A673 (cell line): ENCODE data around the gene ERGIC1. TPM values are rescaled to one million over a fixed set of nuclear protein-coding genes. Genes with fewer than 3 reads are reported as not detected.

Experiments used
- BruUV-seq: library from RNA; stranded (reverse); fragments of 400-500 nt; replicated peaks from 2 replicates; lab custom pipeline; 2021; lab: Mats Ljungman, UMichigan
- CTCF ChIA-PET: fragments of 300-600 bp; sonication (Branson Sonifier 250); formaldehyde crosslinking; loops from one replicate; lab custom pipeline; 2022; ENCODE audit warnings: antibody characterized with exemption; lab: Charles Lee
- POLR2A ChIA-PET: fragments of 300-600 bp; sonication (Branson Sonifier 250); formaldehyde crosslinking; loops from one replicate; lab custom pipeline; 2022; ENCODE audit warnings: antibody characterized with exemption; ENCODE audit not compliant: low non-redundant PET; lab: Charles Lee
- DNase-seq: peaks from one replicate; pipeline ENCODE4 v3.0.0-alpha.2; 2015; ENCODE audit warnings: low spot score
- H3K27ac ChIP-seq: fragments of 200-600 bp; sonication (generic); 2 replicates; pipeline ENCODE4 v1.5.1; 2016; ENCODE audit warnings: mixed run types, low read depth, mild to moderate bottlenecking, mixed read lengths, antibody characterized with exemption, low read length; ENCODE audit not compliant: poor library complexity, severe bottlenecking
- H3K27me3 ChIP-seq: fragments of 200-600 bp; sonication (generic); replicated peaks from 2 replicates; pipeline ENCODE4 v1.6.1; 2017; ENCODE audit warnings: mixed run types, low read depth, mild to moderate bottlenecking, mixed read lengths, antibody characterized with exemption, low read length; ENCODE audit not compliant: insufficient read depth, poor library complexity
- H3K36me3 ChIP-seq: fragments of 200-600 bp; sonication (generic); 2 replicates; pipeline ENCODE4 v1.6.1; 2016; ENCODE audit warnings: mixed run types, mild to moderate bottlenecking, mixed read lengths, antibody characterized with exemption, low read length; ENCODE audit not compliant: insufficient read depth, poor library complexity, severe bottlenecking
- H3K4me1 ChIP-seq: fragments of 200-600 bp; sonication (generic); 2 replicates; pipeline ENCODE4 v1.6.1; 2017; ENCODE audit warnings: mixed run types, mild to moderate bottlenecking, mixed read lengths, antibody characterized with exemption, low read length; ENCODE audit not compliant: insufficient read depth, poor library complexity, severe bottlenecking
- H3K4me3 ChIP-seq: fragments of 200-600 bp; sonication (generic); 2 replicates; pipeline ENCODE4 v1.5.1; 2016; ENCODE audit warnings: low read depth, mixed run types, mild to moderate bottlenecking, mixed read lengths, low read length; ENCODE audit not compliant: poor library complexity, severe bottlenecking
- H3K9me3 ChIP-seq: fragments of 200-600 bp; sonication (generic); 2 replicates; pipeline ENCODE4 v1.6.1; 2016; ENCODE audit warnings: mixed run types, low read depth, mild to moderate bottlenecking, mixed read lengths, antibody characterized with exemption, low read length; ENCODE audit not compliant: poor library complexity, severe bottlenecking
- CTCF ChIP-seq: fragments of 300-800, 200-600 bp; sonication (generic); conservative IDR thresholded peaks from 2 replicates; pipeline ENCODE4 v1.5.1; 2017; ENCODE audit warnings: low read depth, mild to moderate bottlenecking, antibody characterized with exemption, low read length, moderate library complexity, mixed read lengths
- EZH2 ChIP-seq: fragments of 200-600 bp; sonication (generic); IDR thresholded peaks from 2 replicates; pipeline ENCODE4 v1.6.1; 2017; ENCODE audit warnings: borderline replicate concordance, low read depth, mild to moderate bottlenecking, mixed read lengths, antibody characterized with exemption, low read length; ENCODE audit not compliant: poor library complexity, severe bottlenecking
- intact Hi-C: fragments of 100-400 bp; cut with micrococcal nuclease; formaldehyde crosslinking; loops from one replicate; pipeline ENCODE4 v1.10.0; 2022; ENCODE audit not compliant: unreplicated experiment
- total RNA-seq: library from RNA; stranded (reverse); gene quantifications from 2 replicates; pipeline ENCODE4 v1.2.3, GENCODE V29; 2021

The ERGIC1 gene
- total RNA-seq, 1 experiment from 2014 or later: 44.2 TPM

- BruUV-seq: no TSS peak
- intact Hi-C loops: no loop called here
- Histone ChIP-seq H3K9me3 (no peaks in the 10 kb centered on the region), H3K36me3 (no peaks in the 10 kb centered on the region), H3K4me3 (no peak overlapping the region), H3K27ac (no peak overlapping the region), H3K27me3 (no peaks in the 10 kb centered on the region), H3K4me1 (no peaks in the 10 kb centered on the region)
- DNase-seq: no peak
- POLR2A ChIA-PET: no interaction called here
- TF ChIP-seq EZH2: no peak
- TF ChIP-seq CTCF: no peak
- CTCF ChIA-PET: no interaction called here
These were observed 35.6 kb downstream of the ERGIC1 start for GRCh38 chr5:172869691-172870090.

- intact Hi-C loops: no loop called here
These were observed 36.3 kb downstream of the ERGIC1 start for GRCh38 chr5:172870291-172870714.

GRCh38 chr5:172870715-172871461 is 36.8 kb downstream of the ERGIC1 start:
- Histone ChIP-seq H3K4me3 (no peak overlapping the region), H3K36me3 (no peaks in the 10 kb centered on the region), H3K27ac (no peak overlapping the region), H3K27me3 (no peaks in the 10 kb centered on the region), H3K9me3 (no peaks in the 10 kb centered on the region), H3K4me1 (no peaks in the 10 kb centered on the region)
- CTCF ChIA-PET: no interaction called here
- POLR2A ChIA-PET: no interaction called here
- BruUV-seq: no TSS peak
- no peak for DNase-seq
- intact Hi-C loops: no loop called here
- no peak for TF ChIP-seq CTCF
- no peak for TF ChIP-seq EZH2

More at GRCh38 chr5:172870291-172870714, 36.3 kb downstream of the ERGIC1 start:
- Histone ChIP-seq H3K36me3 (no peaks in the 10 kb centered on the region), H3K9me3 (no peaks in the 10 kb centered on the region), H3K27me3 (no peaks in the 10 kb centered on the region), H3K4me3 (no peak overlapping the region), H3K4me1 (no peaks in the 10 kb centered on the region), H3K27ac (no peak overlapping the region)
- ChIA-PET CTCF (no interaction called here), POLR2A (no interaction called here)
- TF ChIP-seq EZH2: no peak
- no peak for TF ChIP-seq CTCF
- BruUV-seq: no TSS peak
- DNase-seq: no peak
